Mucosa of descending colon (tissue), 3 donors: ENCODE measurements around the gene HYAL2. TPM values are rescaled to one million over a fixed set of nuclear protein-coding genes. Genes with fewer than 3 reads are reported as not detected.

ENCODE experiments used
- ATAC-seq: fragments of 200-7000 bp; cut with Tn5 transposase; one replicate; pipeline ENCODE4 v1.9.1; 2020; ENCODE audit warnings: mild to moderate bottlenecking, moderate library complexity
- DNase-seq, 3 donors: peaks; one replicate each; pipeline ENCODE4 v3.0.0-alpha.2; 2020
- H3K36me3 ChIP-seq: fragments of 200-600 bp; one replicate; pipeline ENCODE4 v1.8.0; 2021; ENCODE audit warnings: low read depth, mild to moderate bottlenecking
- H3K4me1 ChIP-seq: fragments of 200-600 bp; one replicate; pipeline ENCODE4 v1.8.0; 2021; ENCODE audit warnings: low read depth, mild to moderate bottlenecking
- H3K4me3 ChIP-seq: fragments of 200-600 bp; one replicate; pipeline ENCODE4 v1.8.0; 2021; ENCODE audit warnings: mild to moderate bottlenecking
- H3K9me3 ChIP-seq: fragments of 200-600 bp; one replicate; pipeline ENCODE4 v1.8.0; 2021; ENCODE audit warnings: mild to moderate bottlenecking
- CTCF ChIP-seq: fragments of 200-600 bp; IDR thresholded peaks from one replicate; pipeline ENCODE4 v1.8.0; 2022; ENCODE audit warnings: antibody characterized with exemption, mild to moderate bottlenecking
- intact Hi-C, 2 donors: fragments of 100-400 bp; cut with DNase I in 1 of 2; cut with micrococcal nuclease in 1 of 2; formaldehyde crosslinking; loops; one replicate each; pipeline versions ENCODE4 v1.11.0 to v1.11.1; 2022; cut with DNase I, micrococcal nuclease
- total RNA-seq, 3 donors: library from RNA; stranded (reverse); fragmentation: NEBNext Ultra II Directional in 2 of 3; extraction: Animal tissue kit (Norgen Biotek cat#: 25700) in 2 of 3; gene quantifications; one replicate each; pipeline versions ENCODE4 v1.2.1 to v1.2.4, GENCODE V29; 2021 to 2023
- donor health status: DM: no; HTN: no; CAD: no; lungs with moderate emphysema.
- donor health status: DM: no; HTN: no; CAD: no.
- donor health status: DM: no; HTN: yes; CAD: no.

The HYAL2 gene
- total RNA-seq, 3 donors from 2014 or later, result 18.6 to 32.5 (median 29.1) TPM

DNA sequence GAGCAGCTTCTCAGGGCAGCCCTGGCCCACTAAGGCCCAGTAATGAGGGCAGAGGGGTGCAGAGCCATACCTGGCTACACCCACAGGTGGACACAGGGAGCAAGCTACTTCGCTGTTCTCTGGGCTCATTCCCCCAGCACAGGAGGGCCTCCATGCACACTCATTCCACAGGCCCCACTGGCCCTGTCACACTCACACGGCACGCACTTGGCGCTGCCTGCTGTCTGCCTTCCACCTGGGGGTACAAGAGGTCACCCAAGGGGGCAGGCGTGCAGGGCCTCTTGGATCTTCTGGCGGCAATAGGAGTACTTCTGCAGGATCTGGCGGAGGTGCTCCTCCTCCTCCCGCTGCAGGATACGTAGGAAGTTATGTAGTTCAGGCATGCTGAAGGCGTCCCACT lies 7.8 kb upstream of the HYAL2 start:
- intact Hi-C loops, result no loop called here
- DNase-seq, result no peak
- ATAC-seq, result no peak
- no peak overlapping the region for H3K4me3 ChIP-seq
- H3K36me3 ChIP-seq, result peaks cover 8% of the 10 kb centered on the region
- TF ChIP-seq CTCF, result no peak
- H3K4me1 ChIP-seq, result peaks cover 32% of the 10 kb centered on the region
- H3K9me3 ChIP-seq, result no peaks in the 10 kb centered on the region

GRCh38 chr3:50327943-50328691 lies 5.6 kb upstream of the HYAL2 start, which contains the start of gene TUSC2:
TSS of gene TUSC2 (minus strand) at chr3:50328223. CDS start at chr3:50328099, 124 bp downstream.
- DNase-seq (peak; percentile 97 to 100 (median 98)), ATAC-seq (peak; percentile 97)

GRCh38 chr3:50327129-50327528 lies 4.6 kb upstream of the HYAL2 start:
- H3K9me3 ChIP-seq, result no peaks in the 10 kb centered on the region
- intact Hi-C loops, result no loop called here
- no peak for DNase-seq
- ATAC-seq, result no peak
- H3K4me3 ChIP-seq, result no peak overlapping the region
- H3K4me1 ChIP-seq, result peaks cover 18% of the 10 kb centered on the region
- H3K36me3 ChIP-seq, result peaks cover 8% of the 10 kb centered on the region
- no peak for TF ChIP-seq CTCF

More at GRCh38 chr3:50327943-50328691, 5.6 kb upstream of the HYAL2 start, which contains the start of gene TUSC2:
- no peaks in the 10 kb centered on the region for H3K9me3 ChIP-seq
- H3K4me1 ChIP-seq, result peaks cover 18% of the 10 kb centered on the region
- TF ChIP-seq CTCF, result no peak
- H3K36me3 ChIP-seq, result peaks cover 8% of the 10 kb centered on the region
- H3K4me3 ChIP-seq, result peak within 1 kb of the TSS; percentile 60
- intact Hi-C loops, result no loop called here

GRCh38 chr3:50326182-50326541 lies 3.6 kb upstream of the HYAL2 start:
- no peak for DNase-seq
- Histone ChIP-seq H3K9me3 (no peaks in the 10 kb centered on the region), H3K4me1 (peaks cover 23% of the 10 kb centered on the region), H3K4me3 (no peak overlapping the region), H3K36me3 (peaks cover 8% of the 10 kb centered on the region)
- no peak for TF ChIP-seq CTCF
- intact Hi-C loops, result no loop called here
- ATAC-seq, result no peak

- Histone ChIP-seq H3K36me3 (peaks cover 3% of the 10 kb centered on the region), H3K4me1 (peaks cover 23% of the 10 kb centered on the region), H3K4me3 (no peak overlapping the region), H3K9me3 (no peaks in the 10 kb centered on the region)
- ATAC-seq (no peak), DNase-seq (no peak)
- TF ChIP-seq CTCF, result no peak
- intact Hi-C loops, result no loop called here
Measured at GRCh38 chr3:50325497-50326181, 3.1 kb upstream of the HYAL2 start.
